GM18858 (cell line): ENCODE results near the gene ALDH16A1.
A peak's percentile ranks its signal among the peaks of the same experiment; 100 is the strongest.

Source experiments
- ATAC-seq: cut with Tn5 transposase; IDR thresholded peaks from one replicate; pipeline ENCODE4 v1.9.1; 2021; ENCODE audit not compliant: unreplicated experiment

The ALDH16A1 gene

GRCh38 chr19:49453013-49453756 lies at the start of gene ALDH16A1:
ALDH16A1 (plus strand) TSS chr19:49453225; CDS start chr19:49453332, 107 bp downstream.
- ATAC-seq, result peak; percentile 75

- ATAC-seq, result no peak
Observed at GRCh38 chr19:49403404-49404187, 49.4 kb upstream of the ALDH16A1 start.

GRCh38 chr19:49407079-49407478 lies 45.9 kb upstream of the ALDH16A1 start:
- ATAC-seq, result no peak

- ATAC-seq, result no peak
Observed at GRCh38 chr19:49407482-49408015, 45.5 kb upstream of the ALDH16A1 start.

GRCh38 chr19:49408816-49409440 lies 44.1 kb upstream of the ALDH16A1 start:
- no peak for ATAC-seq

GRCh38 chr19:49409441-49410029 lies 43.5 kb upstream of the ALDH16A1 start:
- no peak for ATAC-seq

- no peak for ATAC-seq
Observed at GRCh38 chr19:49411681-49412326, 41.2 kb upstream of the ALDH16A1 start.

- no peak for ATAC-seq
Observed at GRCh38 chr19:49413348-49413747, 39.7 kb upstream of the ALDH16A1 start.

GRCh38 chr19:49414256-49414655 lies 38.8 kb upstream of the ALDH16A1 start:
- ATAC-seq, result no peak

GRCh38 chr19:49415102-49415809 lies 37.8 kb upstream of the ALDH16A1 start:
- no peak for ATAC-seq

GRCh38 chr19:49415810-49416200 lies 37.2 kb upstream of the ALDH16A1 start:
- ATAC-seq, result no peak

- ATAC-seq, result no peak
Observed at GRCh38 chr19:49417088-49417487, 35.9 kb upstream of the ALDH16A1 start.

- ATAC-seq, result no peak
Observed at GRCh38 chr19:49418511-49418910, 34.5 kb upstream of the ALDH16A1 start.

- ATAC-seq, result no peak
Observed at GRCh38 chr19:49419173-49419572, 33.9 kb upstream of the ALDH16A1 start.

GRCh38 chr19:49420227-49420626 lies 32.8 kb upstream of the ALDH16A1 start:
- ATAC-seq, result no peak

- no peak for ATAC-seq
Observed at GRCh38 chr19:49421039-49421877, 31.8 kb upstream of the ALDH16A1 start.

GRCh38 chr19:49421878-49422202 lies 31.2 kb upstream of the ALDH16A1 start:
- no peak for ATAC-seq

GRCh38 chr19:49422407-49423070 lies 30.5 kb upstream of the ALDH16A1 start:
- no peak for ATAC-seq
